ENCODE data around the gene SON.
"Not testable (repeated sequence)": the region's sequence is repeated elsewhere in the genome, so short reads cannot be mapped to it uniquely, and the experiment has no call there.

The SON gene

GRCh38 chr21:33587792-33588484 lies 45.1 kb downstream of the SON start:
- Histone ChIP-seq H3K9me3 (ENCODE audit: control insufficient read depth, low read length) (no peaks in the 10 kb centered on the region), H3K4me1 (ENCODE audit: control insufficient read depth, insufficient read depth, low read length) (no peaks in the 10 kb centered on the region), H3K4me3 (ENCODE audit: low read length) (peak overlapping the region; percentile 77), H3K27me3 (ENCODE audit: control insufficient read depth, insufficient read depth, low read length) (no peaks in the 10 kb centered on the region), H3K9ac (ENCODE audit: low read length) (peak overlapping the region; percentile 85), H3K36me3 (ENCODE audit: control insufficient read depth, insufficient read depth, low read length) (no peaks in the 10 kb centered on the region)

GRCh38 chr21:33588485-33589335 lies 45.9 kb downstream of the SON start, which contains the start of gene DONSON:
TSS of gene DONSON (minus strand) at chr21:33588684. CDS start at chr21:33588641, 43 bp downstream.
- Histone ChIP-seq H3K4me1 (ENCODE audit: control insufficient read depth, insufficient read depth, low read length) (no peaks in the 10 kb centered on the region), H3K9ac (ENCODE audit: low read length) (peak within 1 kb of the TSS; percentile 85), H3K36me3 (ENCODE audit: control insufficient read depth, insufficient read depth, low read length) (no peaks in the 10 kb centered on the region), H3K4me3 (ENCODE audit: low read length) (peak within 1 kb of the TSS; percentile 77), H3K9me3 (ENCODE audit: control insufficient read depth, low read length) (no peaks in the 10 kb centered on the region), H3K27me3 (ENCODE audit: control insufficient read depth, insufficient read depth, low read length) (no peaks in the 10 kb centered on the region)

GRCh38 chr21:33598051-33598450 lies 55.2 kb downstream of the SON start:
- H3K27me3 ChIP-seq (ENCODE audit: control insufficient read depth, insufficient read depth, low read length), result no peaks in the 10 kb centered on the region
- no peak overlapping the region for H3K9ac ChIP-seq (ENCODE audit: low read length)
- H3K9me3 ChIP-seq (ENCODE audit: control insufficient read depth, low read length), result no peaks in the 10 kb centered on the region
- H3K4me3 ChIP-seq (ENCODE audit: low read length), result no peak overlapping the region
- H3K4me1 ChIP-seq (ENCODE audit: control insufficient read depth, insufficient read depth, low read length), result no peaks in the 10 kb centered on the region
- H3K36me3 ChIP-seq (ENCODE audit: control insufficient read depth, insufficient read depth, low read length), result no peaks in the 10 kb centered on the region

- no peak overlapping the region for H3K4me3 ChIP-seq (ENCODE audit: low read length)
- no peaks in the 10 kb centered on the region for H3K9me3 ChIP-seq (ENCODE audit: control insufficient read depth, low read length)
- H3K9ac ChIP-seq (ENCODE audit: low read length), result no peak overlapping the region
- H3K36me3 ChIP-seq (ENCODE audit: control insufficient read depth, insufficient read depth, low read length), result no peaks in the 10 kb centered on the region
- H3K4me1 ChIP-seq (ENCODE audit: control insufficient read depth, insufficient read depth, low read length), result no peaks in the 10 kb centered on the region
- H3K27me3 ChIP-seq (ENCODE audit: control insufficient read depth, insufficient read depth, low read length), result no peaks in the 10 kb centered on the region
Observed at GRCh38 chr21:33608559-33608958, 65.7 kb downstream of the SON start.

GRCh38 chr21:33611006-33611744 lies 68.3 kb downstream of the SON start:
- Histone ChIP-seq H3K9me3 (ENCODE audit: control insufficient read depth, low read length) (no peaks in the 10 kb centered on the region), H3K27me3 (ENCODE audit: control insufficient read depth, insufficient read depth, low read length) (no peaks in the 10 kb centered on the region), H3K4me3 (ENCODE audit: low read length) (no peak overlapping the region), H3K4me1 (ENCODE audit: control insufficient read depth, insufficient read depth, low read length) (no peaks in the 10 kb centered on the region), H3K9ac (ENCODE audit: low read length) (no peak overlapping the region), H3K36me3 (ENCODE audit: control insufficient read depth, insufficient read depth, low read length) (no peaks in the 10 kb centered on the region)

GRCh38 chr21:33617565-33617964 lies 74.7 kb downstream of the SON start:
- not testable (repeated sequence) for H3K4me3 ChIP-seq (ENCODE audit: low read length); H3K9me3 ChIP-seq (ENCODE audit: control insufficient read depth, low read length); H3K9ac ChIP-seq (ENCODE audit: low read length); H3K4me1 ChIP-seq (ENCODE audit: control insufficient read depth, insufficient read depth, low read length); H3K36me3 ChIP-seq (ENCODE audit: control insufficient read depth, insufficient read depth, low read length); H3K27me3 ChIP-seq (ENCODE audit: control insufficient read depth, insufficient read depth, low read length)

- H3K9me3 ChIP-seq (ENCODE audit: control insufficient read depth, low read length), result no peaks in the 10 kb centered on the region
- no peaks in the 10 kb centered on the region for H3K36me3 ChIP-seq (ENCODE audit: control insufficient read depth, insufficient read depth, low read length)
- no peaks in the 10 kb centered on the region for H3K27me3 ChIP-seq (ENCODE audit: control insufficient read depth, insufficient read depth, low read length)
- H3K4me3 ChIP-seq (ENCODE audit: low read length), result no peak overlapping the region
- peaks cover 4% of the 10 kb centered on the region for H3K4me1 ChIP-seq (ENCODE audit: control insufficient read depth, insufficient read depth, low read length)
- no peak overlapping the region for H3K9ac ChIP-seq (ENCODE audit: low read length)
Observed at GRCh38 chr21:33618407-33618806, 75.6 kb downstream of the SON start.

GRCh38 chr21:33619726-33620125 lies 76.9 kb downstream of the SON start:
- Histone ChIP-seq H3K9me3 (ENCODE audit: control insufficient read depth, low read length) (no peaks in the 10 kb centered on the region), H3K9ac (ENCODE audit: low read length) (no peak overlapping the region), H3K27me3 (ENCODE audit: control insufficient read depth, insufficient read depth, low read length) (no peaks in the 10 kb centered on the region), H3K4me1 (ENCODE audit: control insufficient read depth, insufficient read depth, low read length) (peaks cover 4% of the 10 kb centered on the region), H3K4me3 (ENCODE audit: low read length) (no peak overlapping the region), H3K36me3 (ENCODE audit: control insufficient read depth, insufficient read depth, low read length) (no peaks in the 10 kb centered on the region)

- no peaks in the 10 kb centered on the region for H3K27me3 ChIP-seq (ENCODE audit: control insufficient read depth, insufficient read depth, low read length)
- H3K9ac ChIP-seq (ENCODE audit: low read length), result no peak overlapping the region
- H3K36me3 ChIP-seq (ENCODE audit: control insufficient read depth, insufficient read depth, low read length), result no peaks in the 10 kb centered on the region
- H3K9me3 ChIP-seq (ENCODE audit: control insufficient read depth, low read length), result no peaks in the 10 kb centered on the region
- no peak overlapping the region for H3K4me3 ChIP-seq (ENCODE audit: low read length)
- peaks cover 4% of the 10 kb centered on the region for H3K4me1 ChIP-seq (ENCODE audit: control insufficient read depth, insufficient read depth, low read length)
Observed at GRCh38 chr21:33622253-33622652, 79.4 kb downstream of the SON start.

- not testable (repeated sequence) for H3K4me1 ChIP-seq (ENCODE audit: control insufficient read depth, insufficient read depth, low read length); H3K27me3 ChIP-seq (ENCODE audit: control insufficient read depth, insufficient read depth, low read length); H3K9ac ChIP-seq (ENCODE audit: low read length); H3K36me3 ChIP-seq (ENCODE audit: control insufficient read depth, insufficient read depth, low read length); H3K4me3 ChIP-seq (ENCODE audit: low read length); H3K9me3 ChIP-seq (ENCODE audit: control insufficient read depth, low read length)
Observed at GRCh38 chr21:33626151-33626550, 83.3 kb downstream of the SON start.
